ENCODE data around the gene TBC1D12.
"Not testable (repeated sequence)": the region's sequence is repeated elsewhere in the genome, so short reads cannot be mapped to it uniquely, and the experiment has no call there.

The TBC1D12 gene

DNA sequence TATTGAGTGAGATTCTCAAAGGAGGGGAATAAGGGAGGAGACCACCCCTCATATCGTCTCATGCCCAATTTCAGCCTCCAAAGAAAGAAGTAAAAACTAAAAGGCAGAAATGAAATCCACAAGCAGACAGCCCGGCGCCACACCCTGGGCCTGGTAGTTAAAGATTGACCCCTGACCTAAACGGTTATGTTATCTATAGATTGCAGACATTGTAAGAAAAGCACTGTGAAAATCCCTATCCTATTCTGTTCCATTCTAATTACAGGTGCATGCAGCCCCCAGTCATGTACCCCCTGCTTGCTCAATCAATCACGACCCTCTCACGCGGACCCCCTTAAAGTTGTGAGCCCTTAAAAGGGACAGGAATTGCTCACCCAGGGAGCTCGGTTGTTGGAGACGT is 10.2 kb upstream of the TBC1D12 start:
- not testable (repeated sequence) for DNase-seq; H3K27me3 Mint-ChIP-seq; H3K36me3 Mint-ChIP-seq (ENCODE audit: low read depth); H3K9me3 Mint-ChIP-seq; H3K4me1 Mint-ChIP-seq (ENCODE audit: low read depth); H3K4me3 Mint-ChIP-seq; H3K27ac Mint-ChIP-seq

DNA sequence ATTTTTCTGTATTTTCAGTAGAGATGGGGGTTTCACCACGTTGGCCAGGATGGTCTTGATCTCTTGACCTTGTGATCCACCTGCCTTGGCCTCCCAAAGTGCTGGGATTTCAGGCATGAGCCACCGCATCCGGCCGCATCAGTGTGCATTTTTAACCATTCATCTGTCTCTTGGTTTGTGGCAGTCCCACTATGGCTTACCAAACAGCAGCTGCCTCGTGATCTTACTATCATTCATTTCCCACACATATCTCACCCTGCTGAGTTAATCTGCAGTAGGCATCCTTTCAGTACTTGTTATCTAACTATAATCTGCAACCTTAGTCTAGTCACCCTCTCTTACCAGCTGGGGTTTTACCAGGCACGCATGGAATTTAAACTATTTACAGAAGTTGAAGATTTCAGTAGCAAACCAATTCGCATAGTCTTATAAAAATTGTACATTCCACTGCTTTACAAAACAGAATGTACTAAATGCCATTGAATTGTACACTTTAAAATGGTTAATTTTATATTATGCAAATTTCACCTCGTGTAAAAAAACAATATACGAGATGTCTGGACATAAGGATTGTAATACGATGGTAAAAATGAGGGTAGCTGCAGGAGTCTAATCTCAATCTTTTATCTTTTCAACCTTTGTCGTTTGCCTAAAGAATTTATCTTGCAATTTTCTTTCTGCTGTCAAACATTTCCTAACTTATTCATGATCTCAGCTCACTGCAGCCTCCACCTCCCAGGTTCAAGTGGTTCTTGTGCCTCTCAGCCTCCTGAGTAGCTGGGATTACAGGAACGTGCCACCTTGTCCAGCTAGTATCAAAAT is 4.6 kb upstream of the TBC1D12 start:
- peaks cover 3% of the 10 kb centered on the region for H3K9me3 Mint-ChIP-seq
- DNase-seq: no peak
- no peaks in the 10 kb centered on the region for H3K36me3 Mint-ChIP-seq (ENCODE audit: low read depth)
- H3K4me3 Mint-ChIP-seq: no peak overlapping the region
- peaks cover 41% of the 10 kb centered on the region for H3K27me3 Mint-ChIP-seq
- H3K27ac Mint-ChIP-seq: no peak overlapping the region
- H3K4me1 Mint-ChIP-seq (ENCODE audit: low read depth): peaks cover 5% of the 10 kb centered on the region

DNA sequence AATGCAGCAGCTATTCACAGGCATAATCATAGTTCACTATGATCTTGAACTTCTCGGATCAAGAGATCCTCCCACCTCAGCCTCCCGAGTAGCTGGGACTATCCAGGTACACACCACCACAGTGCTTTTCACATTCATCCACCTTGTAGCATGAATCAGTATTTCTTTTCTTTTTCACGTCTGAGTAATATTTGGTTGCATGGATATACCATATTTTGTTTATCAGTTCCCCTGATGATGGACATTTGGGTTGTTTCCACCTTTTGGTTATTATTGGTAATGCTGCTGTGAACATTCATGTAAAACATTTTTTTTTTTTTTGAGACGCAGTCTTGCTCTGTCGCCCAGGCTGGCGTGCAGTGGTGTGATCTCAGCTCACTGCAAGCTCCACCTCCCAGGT is 3.6 kb upstream of the TBC1D12 start:
- H3K4me3 Mint-ChIP-seq: no peak overlapping the region
- no peaks in the 10 kb centered on the region for H3K36me3 Mint-ChIP-seq (ENCODE audit: low read depth)
- H3K4me1 Mint-ChIP-seq (ENCODE audit: low read depth): peaks cover 8% of the 10 kb centered on the region
- DNase-seq: no peak
- H3K27ac Mint-ChIP-seq: no peak overlapping the region
- H3K27me3 Mint-ChIP-seq: peaks cover 44% of the 10 kb centered on the region
- peaks cover 3% of the 10 kb centered on the region for H3K9me3 Mint-ChIP-seq

DNA sequence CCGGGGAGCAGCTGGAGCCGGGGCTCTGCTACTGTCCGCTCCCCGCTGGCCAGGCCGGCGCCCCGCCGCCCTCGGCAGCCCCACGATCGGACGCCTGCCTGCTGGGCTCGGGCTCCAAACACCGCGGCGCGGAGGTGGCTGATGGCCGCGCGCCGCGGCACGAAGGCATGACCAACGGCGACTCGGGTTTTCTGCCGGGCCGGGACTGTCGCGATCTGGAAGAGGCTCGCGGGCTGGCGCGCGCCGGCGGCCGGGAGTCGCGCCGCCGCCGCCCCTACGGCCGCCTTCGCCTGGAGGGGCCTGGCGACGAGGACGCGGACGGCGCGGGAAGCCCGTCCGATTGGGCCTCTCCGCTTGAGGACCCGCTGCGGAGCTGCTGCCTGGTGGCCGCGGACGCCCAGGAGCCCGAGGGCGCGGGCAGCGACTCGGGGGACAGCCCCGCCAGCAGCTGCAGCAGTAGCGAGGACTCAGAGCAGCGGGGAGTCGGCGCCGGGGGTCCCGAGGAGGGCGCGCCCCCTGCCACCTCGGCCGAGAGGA is 570 bp downstream of the TBC1D12 start:
- Mint-ChIP-seq H3K36me3 (ENCODE audit: low read depth) (no peaks in the 10 kb centered on the region), H3K9me3 (peaks cover 3% of the 10 kb centered on the region), H3K27ac (no peak overlapping the region), H3K4me1 (ENCODE audit: low read depth) (peaks cover 11% of the 10 kb centered on the region), H3K4me3 (peak overlapping the region; percentile 75), H3K27me3 (peaks cover 76% of the 10 kb centered on the region)
- DNase-seq: no peak

DNA sequence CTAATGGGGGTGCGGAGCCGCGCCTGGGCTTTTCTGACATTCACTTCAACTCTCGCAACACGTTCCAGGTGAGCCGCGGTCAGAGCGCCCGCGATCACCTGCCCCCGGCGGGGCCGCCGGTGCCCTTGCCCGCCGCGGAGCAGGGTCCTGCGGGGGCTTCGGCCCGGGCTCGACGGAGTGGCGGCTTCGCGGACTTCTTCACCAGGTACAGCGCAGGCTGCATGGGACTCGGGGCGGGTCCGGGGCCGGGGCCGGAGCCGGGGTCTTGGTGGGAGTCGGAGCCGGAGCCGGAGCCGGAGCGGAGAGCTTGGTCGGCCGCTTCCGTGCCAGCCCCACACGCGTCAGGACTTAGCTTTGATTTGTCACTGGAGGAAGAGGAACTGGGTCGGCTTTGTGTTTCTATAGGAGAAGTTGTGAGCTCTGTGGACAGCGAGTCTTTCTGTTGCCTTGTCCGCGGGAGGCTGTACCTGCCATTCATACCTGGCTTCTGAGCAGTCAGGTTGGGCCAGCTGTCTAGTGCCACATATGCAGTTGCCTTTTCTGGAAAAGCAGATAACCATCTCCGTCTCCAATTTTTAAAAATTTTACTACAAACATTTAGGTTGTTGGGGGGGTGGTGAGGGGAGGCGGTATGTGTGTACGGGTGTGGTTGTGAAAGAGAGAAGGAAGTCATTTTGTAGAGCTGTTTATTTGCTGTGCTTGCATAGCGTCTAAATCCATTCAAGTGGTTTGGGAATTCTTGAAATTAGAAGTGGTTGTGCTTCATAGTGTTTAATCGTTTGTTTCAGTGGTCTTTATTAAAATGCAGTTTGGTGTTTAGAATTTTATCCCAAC is 1.3 kb downstream of the TBC1D12 start:
- Mint-ChIP-seq H3K27ac (no peak overlapping the region), H3K9me3 (peaks cover 3% of the 10 kb centered on the region), H3K4me1 (ENCODE audit: low read depth) (peaks cover 11% of the 10 kb centered on the region), H3K27me3 (peaks cover 79% of the 10 kb centered on the region), H3K36me3 (ENCODE audit: low read depth) (no peaks in the 10 kb centered on the region), H3K4me3 (peak overlapping the region; percentile 75)
- DNase-seq: peak; percentile 40

DNA sequence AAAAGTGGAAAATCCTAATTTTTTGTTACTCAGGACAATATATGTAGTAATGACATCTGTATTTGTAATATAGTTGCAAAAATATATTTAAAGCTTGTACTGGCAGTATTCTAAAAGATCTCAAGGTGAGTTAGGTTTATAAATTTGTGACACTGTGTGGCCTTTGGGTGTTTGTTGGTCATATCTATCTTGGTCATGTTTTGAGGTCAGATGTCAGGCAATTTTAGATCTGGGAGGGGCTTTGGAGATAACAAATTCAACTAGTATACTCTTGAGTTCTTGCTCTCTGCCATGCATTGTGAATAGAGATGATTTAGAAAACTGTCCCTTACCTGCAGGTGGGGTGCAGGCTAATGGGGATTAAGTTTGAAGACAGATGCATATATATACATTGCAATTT is 3.1 kb downstream of the TBC1D12 start:
- no peak overlapping the region for H3K4me3 Mint-ChIP-seq
- no peaks in the 10 kb centered on the region for H3K36me3 Mint-ChIP-seq (ENCODE audit: low read depth)
- DNase-seq: no peak
- H3K4me1 Mint-ChIP-seq (ENCODE audit: low read depth): peaks cover 11% of the 10 kb centered on the region
- peaks cover 3% of the 10 kb centered on the region for H3K9me3 Mint-ChIP-seq
- H3K27me3 Mint-ChIP-seq: peaks cover 73% of the 10 kb centered on the region
- H3K27ac Mint-ChIP-seq: no peak overlapping the region

DNA sequence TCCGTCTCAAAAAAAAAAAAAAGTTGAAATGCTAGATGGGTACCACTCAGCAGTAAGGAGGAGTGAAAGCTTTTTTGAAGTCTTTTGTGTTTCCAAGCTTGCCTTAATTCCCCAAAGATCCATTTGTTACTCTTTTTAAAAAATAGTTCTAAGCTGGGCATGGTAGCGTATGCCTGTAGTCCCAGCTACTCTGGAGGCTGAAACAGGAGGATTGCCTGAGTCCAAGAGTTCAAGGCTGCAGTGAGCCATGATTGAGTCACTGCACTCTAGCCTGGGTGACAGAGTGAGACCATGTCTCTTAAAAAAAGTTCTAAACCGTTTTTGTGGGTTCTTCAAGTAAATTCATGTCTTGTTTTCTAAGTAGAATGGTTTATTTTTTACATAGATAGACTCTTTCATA is 5.3 kb downstream of the TBC1D12 start:
- DNase-seq: no peak
- peaks cover 6% of the 10 kb centered on the region for H3K4me1 Mint-ChIP-seq (ENCODE audit: low read depth)
- H3K36me3 Mint-ChIP-seq (ENCODE audit: low read depth): no peaks in the 10 kb centered on the region
- no peak overlapping the region for H3K4me3 Mint-ChIP-seq
- no peak overlapping the region for H3K27ac Mint-ChIP-seq
- peaks cover 73% of the 10 kb centered on the region for H3K27me3 Mint-ChIP-seq
- no peaks in the 10 kb centered on the region for H3K9me3 Mint-ChIP-seq

DNA sequence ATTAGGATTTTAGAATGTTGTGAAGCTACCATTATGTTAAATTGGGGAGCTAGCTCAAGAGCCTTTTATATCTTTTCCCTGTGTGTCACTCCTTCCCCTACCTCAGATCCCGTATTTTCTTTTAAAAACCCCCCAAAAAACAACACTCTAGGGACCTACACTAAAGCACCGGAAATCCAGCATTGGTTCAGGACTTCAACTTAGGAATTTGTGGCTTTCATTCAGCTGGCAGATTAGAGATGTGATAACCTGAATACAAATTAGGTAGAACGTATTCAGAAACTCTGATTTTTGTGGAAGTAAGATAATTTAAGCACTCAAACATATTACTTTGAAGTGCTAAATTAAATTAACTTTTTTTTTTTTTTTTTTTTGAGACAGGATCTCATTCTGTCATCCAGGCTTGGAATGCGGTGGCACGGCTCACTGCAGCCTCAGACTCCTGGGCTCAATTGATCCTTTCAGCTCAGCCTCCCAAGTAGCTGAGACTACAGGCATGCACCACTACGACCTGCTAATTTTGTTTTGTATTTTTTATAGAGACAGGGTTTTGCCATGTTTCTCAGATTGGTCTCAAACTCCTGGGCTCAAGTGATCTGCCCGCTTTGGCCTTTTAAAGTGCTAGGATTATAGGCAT is 6.8 kb downstream of the TBC1D12 start:
- Mint-ChIP-seq H3K9me3 (no peaks in the 10 kb centered on the region), H3K27ac (no peak overlapping the region), H3K4me3 (no peak overlapping the region), H3K36me3 (ENCODE audit: low read depth) (no peaks in the 10 kb centered on the region), H3K4me1 (ENCODE audit: low read depth) (no peaks in the 10 kb centered on the region), H3K27me3 (peaks cover 69% of the 10 kb centered on the region)
- DNase-seq: no peak

DNA sequence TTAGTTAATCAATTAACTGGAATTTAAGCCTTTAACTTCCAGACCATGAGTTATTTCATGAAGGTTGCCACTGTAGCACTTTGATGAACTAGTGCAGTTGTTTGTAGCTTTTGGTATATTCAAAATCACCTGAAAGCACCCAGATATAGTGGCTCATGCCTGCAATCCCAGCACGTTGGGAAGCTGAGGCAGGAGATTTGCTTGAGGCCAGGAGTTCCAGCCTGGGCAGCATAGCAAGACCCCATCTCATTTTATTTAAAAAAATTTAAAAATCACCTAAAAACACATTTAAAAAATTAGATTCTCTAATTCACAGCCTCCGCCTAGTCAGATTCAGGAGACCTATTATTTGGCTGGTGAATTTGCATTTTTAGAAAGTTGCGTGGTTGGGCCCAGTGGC is 9.0 kb downstream of the TBC1D12 start:
- no peaks in the 10 kb centered on the region for H3K36me3 Mint-ChIP-seq (ENCODE audit: low read depth)
- H3K27ac Mint-ChIP-seq: no peak overlapping the region
- peaks cover 60% of the 10 kb centered on the region for H3K27me3 Mint-ChIP-seq
- no peak for DNase-seq
- H3K9me3 Mint-ChIP-seq: no peaks in the 10 kb centered on the region
- no peak overlapping the region for H3K4me3 Mint-ChIP-seq
- no peaks in the 10 kb centered on the region for H3K4me1 Mint-ChIP-seq (ENCODE audit: low read depth)

DNA sequence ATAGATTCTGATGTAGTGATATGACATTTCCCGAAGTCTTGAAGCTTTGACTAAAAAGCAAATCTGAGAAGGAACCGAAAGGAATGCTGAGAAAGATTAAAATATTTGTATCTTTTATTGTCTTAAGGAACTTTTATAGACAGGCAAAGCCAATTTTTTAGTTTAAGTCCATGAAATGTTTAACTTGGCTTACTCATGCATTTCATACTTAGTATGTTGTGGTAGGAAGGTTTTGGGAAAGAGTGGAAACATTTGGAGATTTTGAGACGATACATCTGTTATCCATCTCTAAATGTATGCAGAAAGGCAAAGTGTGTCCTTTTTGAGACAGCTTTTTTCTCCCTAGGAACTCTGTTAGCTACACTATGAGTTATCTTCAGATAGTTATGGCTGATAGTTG is 10.1 kb downstream of the TBC1D12 start:
- no peaks in the 10 kb centered on the region for H3K4me1 Mint-ChIP-seq (ENCODE audit: low read depth)
- no peak overlapping the region for H3K27ac Mint-ChIP-seq
- no peak overlapping the region for H3K4me3 Mint-ChIP-seq
- H3K9me3 Mint-ChIP-seq: no peaks in the 10 kb centered on the region
- H3K36me3 Mint-ChIP-seq (ENCODE audit: low read depth): no peaks in the 10 kb centered on the region
- no peak for DNase-seq
- peaks cover 49% of the 10 kb centered on the region for H3K27me3 Mint-ChIP-seq

DNA sequence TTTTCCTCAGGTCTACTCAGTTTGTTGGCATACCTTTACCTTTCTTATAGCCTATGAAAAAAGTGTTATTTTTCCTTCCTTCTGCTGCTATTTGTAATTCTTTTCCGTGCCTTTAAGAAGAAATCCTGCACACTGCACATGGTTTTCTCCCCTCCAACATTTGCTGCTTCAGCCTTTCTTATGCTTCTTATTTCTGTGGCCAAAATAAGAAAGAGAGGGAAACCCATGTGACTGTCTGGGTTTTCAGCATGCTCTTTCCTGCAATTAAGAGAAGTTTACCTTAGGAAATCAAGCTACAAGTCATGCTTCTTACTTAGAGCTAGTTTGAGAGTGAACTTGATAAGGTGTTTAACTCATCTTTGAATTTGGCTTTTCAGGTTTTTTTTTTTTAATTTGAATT is 11.0 kb downstream of the TBC1D12 start:
- H3K9me3 Mint-ChIP-seq: no peaks in the 10 kb centered on the region
- H3K4me1 Mint-ChIP-seq (ENCODE audit: low read depth): no peaks in the 10 kb centered on the region
- H3K27me3 Mint-ChIP-seq: peaks cover 42% of the 10 kb centered on the region
- no peak overlapping the region for H3K4me3 Mint-ChIP-seq
- no peaks in the 10 kb centered on the region for H3K36me3 Mint-ChIP-seq (ENCODE audit: low read depth)
- H3K27ac Mint-ChIP-seq: no peak overlapping the region
- no peak for DNase-seq

DNA sequence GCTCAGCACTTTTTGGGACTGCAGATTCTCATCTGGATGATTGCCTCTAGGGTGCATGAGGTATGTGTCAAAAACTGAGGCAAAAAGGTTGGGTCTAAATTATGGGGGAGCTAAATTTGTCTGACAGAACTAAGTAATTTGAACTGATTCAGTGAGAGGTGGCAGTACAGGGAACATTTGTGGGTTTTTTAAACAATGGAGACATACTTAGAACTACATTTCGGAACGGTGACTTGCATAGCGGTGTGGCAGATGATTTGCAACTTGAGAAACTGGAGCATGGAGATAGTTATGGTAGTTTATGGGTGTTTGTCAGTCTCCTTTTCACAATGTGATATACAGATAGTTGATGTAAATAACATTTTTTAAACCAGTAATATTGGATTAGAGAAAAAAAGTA is 14.6 kb downstream of the TBC1D12 start:
- no peaks in the 10 kb centered on the region for H3K9me3 Mint-ChIP-seq
- H3K4me1 Mint-ChIP-seq (ENCODE audit: low read depth): no peaks in the 10 kb centered on the region
- DNase-seq: no peak
- H3K4me3 Mint-ChIP-seq: no peak overlapping the region
- peaks cover 24% of the 10 kb centered on the region for H3K27me3 Mint-ChIP-seq
- no peak overlapping the region for H3K27ac Mint-ChIP-seq
- H3K36me3 Mint-ChIP-seq (ENCODE audit: low read depth): no peaks in the 10 kb centered on the region

DNA sequence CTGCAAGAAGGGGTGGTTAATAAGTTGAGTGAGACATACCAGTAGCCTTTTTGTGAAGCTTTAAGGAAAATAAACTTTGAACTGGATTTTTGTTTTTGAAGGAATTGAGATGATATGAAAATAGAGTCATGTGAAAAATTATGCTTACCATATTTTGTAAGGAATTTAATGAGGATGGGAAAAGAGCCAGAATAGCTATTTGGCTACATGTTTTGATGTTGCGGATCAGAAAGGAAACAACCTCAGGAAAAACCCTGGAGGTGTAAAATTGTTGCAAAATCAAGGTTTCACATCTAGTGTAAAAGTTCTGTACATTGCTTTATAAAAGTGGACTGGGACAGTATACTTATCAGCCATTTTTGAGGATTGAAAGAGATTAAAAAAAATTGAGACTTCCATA is 15.0 kb downstream of the TBC1D12 start:
- H3K4me1 Mint-ChIP-seq (ENCODE audit: low read depth): no peaks in the 10 kb centered on the region
- H3K4me3 Mint-ChIP-seq: no peak overlapping the region
- H3K27me3 Mint-ChIP-seq: peaks cover 20% of the 10 kb centered on the region
- no peaks in the 10 kb centered on the region for H3K9me3 Mint-ChIP-seq
- no peak for DNase-seq
- no peak overlapping the region for H3K27ac Mint-ChIP-seq
- H3K36me3 Mint-ChIP-seq (ENCODE audit: low read depth): no peaks in the 10 kb centered on the region

DNA sequence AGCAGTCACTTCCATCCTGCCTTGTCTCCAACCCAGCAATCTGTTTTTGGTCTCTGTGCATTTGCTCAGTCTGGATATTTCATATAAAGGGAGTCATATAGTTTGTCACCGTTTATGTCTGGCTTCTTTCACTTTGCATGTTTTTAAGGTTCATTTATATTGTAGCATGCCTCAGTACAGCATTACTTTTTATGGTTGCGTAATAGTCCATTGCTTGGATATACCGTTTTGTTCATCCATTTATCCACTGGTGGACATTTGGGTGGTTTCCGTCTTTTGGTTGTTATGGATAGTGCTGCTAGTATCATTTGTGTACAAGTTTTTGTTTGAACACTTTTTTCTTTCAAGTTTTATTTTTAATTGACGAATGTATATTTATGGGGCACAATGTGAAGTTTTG is 18.2 kb downstream of the TBC1D12 start:
- Mint-ChIP-seq H3K27ac (no peak overlapping the region), H3K4me3 (no peak overlapping the region), H3K36me3 (ENCODE audit: low read depth) (no peaks in the 10 kb centered on the region), H3K9me3 (no peaks in the 10 kb centered on the region), H3K4me1 (ENCODE audit: low read depth) (no peaks in the 10 kb centered on the region), H3K27me3 (peaks cover 28% of the 10 kb centered on the region)
- no peak for DNase-seq
